ENCODE results near the gene CDC14B. TPM values are rescaled to one million over a fixed set of nuclear protein-coding genes. Genes with fewer than 3 reads are reported as not detected.

Gene CDC14B
- total RNA-seq, 1 donor from 2014 or later: 38.1 TPM

DNA sequence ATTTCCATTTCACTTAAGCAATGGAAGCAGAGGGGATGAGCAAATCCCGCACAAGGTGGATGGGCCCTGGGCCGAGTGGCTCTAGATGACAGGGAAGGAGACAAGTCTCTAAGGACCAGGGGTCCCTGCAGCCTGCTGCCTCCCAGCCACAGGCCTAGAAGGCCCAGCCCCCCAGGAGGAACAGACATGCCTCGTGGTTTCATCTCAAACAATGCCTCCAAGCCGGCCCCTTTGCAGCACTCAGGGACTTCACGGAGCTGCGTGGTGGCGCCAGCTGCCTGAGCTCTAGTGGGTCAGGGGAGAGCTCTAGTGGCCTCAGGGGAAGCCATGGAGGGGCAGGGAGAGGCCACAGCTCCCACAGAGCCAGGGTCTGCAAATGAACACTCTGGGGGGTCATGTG is 120.8 kb downstream of the CDC14B start:
- H4K20me1 ChIP-seq (ENCODE audit: low read depth): no peaks in the 10 kb centered on the region
- H3K79me2 ChIP-seq (ENCODE audit: low read depth): no peaks in the 10 kb centered on the region
- no peaks in the 10 kb centered on the region for H3K9me3 Mint-ChIP-seq
- DNase-seq (ENCODE audit: low spot score): peak; percentile 18
- H3K4me1 ChIP-seq: peaks cover 7% of the 10 kb centered on the region
- peaks cover 2% of the 10 kb centered on the region for H3K27me3 Mint-ChIP-seq (ENCODE audit: insufficient read depth, low read depth)
- no peaks in the 10 kb centered on the region for H3K36me3 ChIP-seq
- no peak overlapping the region for H2AFZ ChIP-seq (replicated peaks)
- no peak overlapping the region for H3K4me2 ChIP-seq
- H3K27me3 ChIP-seq: no peaks in the 10 kb centered on the region
- H3K9me3 ChIP-seq (ENCODE audit: low read depth): no peaks in the 10 kb centered on the region
- peaks cover 4% of the 10 kb centered on the region for H3K36me3 Mint-ChIP-seq
- no peak overlapping the region for H3K4me3 Mint-ChIP-seq
- H3F3A ChIP-seq (ENCODE audit: low read depth): no peaks in the 10 kb centered on the region
- TF ChIP-seq, protein P1, sequence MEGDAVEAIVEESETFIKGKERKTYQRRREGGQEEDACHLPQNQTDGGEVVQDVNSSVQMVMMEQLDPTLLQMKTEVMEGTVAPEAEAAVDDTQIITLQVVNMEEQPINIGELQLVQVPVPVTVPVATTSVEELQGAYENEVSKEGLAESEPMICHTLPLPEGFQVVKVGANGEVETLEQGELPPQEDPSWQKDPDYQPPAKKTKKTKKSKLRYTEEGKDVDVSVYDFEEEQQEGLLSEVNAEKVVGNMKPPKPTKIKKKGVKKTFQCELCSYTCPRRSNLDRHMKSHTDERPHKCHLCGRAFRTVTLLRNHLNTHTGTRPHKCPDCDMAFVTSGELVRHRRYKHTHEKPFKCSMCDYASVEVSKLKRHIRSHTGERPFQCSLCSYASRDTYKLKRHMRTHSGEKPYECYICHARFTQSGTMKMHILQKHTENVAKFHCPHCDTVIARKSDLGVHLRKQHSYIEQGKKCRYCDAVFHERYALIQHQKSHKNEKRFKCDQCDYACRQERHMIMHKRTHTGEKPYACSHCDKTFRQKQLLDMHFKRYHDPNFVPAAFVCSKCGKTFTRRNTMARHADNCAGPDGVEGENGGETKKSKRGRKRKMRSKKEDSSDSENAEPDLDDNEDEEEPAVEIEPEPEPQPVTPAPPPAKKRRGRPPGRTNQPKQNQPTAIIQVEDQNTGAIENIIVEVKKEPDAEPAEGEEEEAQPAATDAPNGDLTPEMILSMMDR (IDR thresholded peaks at IDR 0.05): no peak
- no peak for TF ChIP-seq EZH2 (IDR thresholded peaks at IDR 0.05)
- no peak for TF ChIP-seq EZH2phosphoT487 (IDR thresholded peaks at IDR 0.05)
- no peak overlapping the region for H3K27ac Mint-ChIP-seq
- peaks cover 9% of the 10 kb centered on the region for H3K4me1 Mint-ChIP-seq
- H3K9ac ChIP-seq: no peak overlapping the region
- H3K4me3 ChIP-seq: no peak overlapping the region
- no peak overlapping the region for H3K27ac ChIP-seq

DNA sequence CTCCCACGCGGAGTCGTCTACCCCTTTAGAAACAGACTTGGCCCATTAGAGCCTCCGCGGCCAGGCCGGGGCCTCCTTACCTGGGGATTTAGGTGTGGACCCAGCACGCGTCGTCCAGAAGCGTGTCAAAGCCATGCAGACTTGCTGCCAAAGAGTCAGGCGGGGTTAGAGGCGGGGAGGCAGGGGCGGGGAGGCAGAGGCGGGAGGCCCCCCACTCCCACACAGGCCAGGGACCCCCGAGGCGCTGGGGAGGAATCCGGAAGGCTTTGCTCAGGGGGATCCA is 122.6 kb downstream of the CDC14B start:
- Histone ChIP-seq H3K9me3 (ENCODE audit: low read depth) (no peaks in the 10 kb centered on the region), H3K4me3 (no peak overlapping the region), H3K9ac (no peak overlapping the region), H3K27me3 (no peaks in the 10 kb centered on the region), H3K79me2 (ENCODE audit: low read depth) (no peaks in the 10 kb centered on the region), H3K36me3 (no peaks in the 10 kb centered on the region), H2AFZ (replicated peaks) (no peak overlapping the region), H4K20me1 (ENCODE audit: low read depth) (no peaks in the 10 kb centered on the region), H3K4me2 (no peak overlapping the region), H3K4me1 (peaks cover 12% of the 10 kb centered on the region), H3F3A (ENCODE audit: low read depth) (no peaks in the 10 kb centered on the region), H3K27ac (no peak overlapping the region)
- Mint-ChIP-seq H3K36me3 (peaks cover 2% of the 10 kb centered on the region), H3K9me3 (no peaks in the 10 kb centered on the region), H3K4me3 (no peak overlapping the region), H3K27ac (no peak overlapping the region), H3K4me1 (peaks cover 9% of the 10 kb centered on the region), H3K27me3 (ENCODE audit: insufficient read depth, low read depth) (peaks cover 3% of the 10 kb centered on the region)
- no peak for DNase-seq (ENCODE audit: low spot score)
- TF ChIP-seq EZH2 (IDR thresholded peaks at IDR 0.05): no peak
- no peak for TF ChIP-seq EZH2phosphoT487 (IDR thresholded peaks at IDR 0.05)
- TF ChIP-seq, protein P1 (IDR thresholded peaks at IDR 0.05): no peak

DNA sequence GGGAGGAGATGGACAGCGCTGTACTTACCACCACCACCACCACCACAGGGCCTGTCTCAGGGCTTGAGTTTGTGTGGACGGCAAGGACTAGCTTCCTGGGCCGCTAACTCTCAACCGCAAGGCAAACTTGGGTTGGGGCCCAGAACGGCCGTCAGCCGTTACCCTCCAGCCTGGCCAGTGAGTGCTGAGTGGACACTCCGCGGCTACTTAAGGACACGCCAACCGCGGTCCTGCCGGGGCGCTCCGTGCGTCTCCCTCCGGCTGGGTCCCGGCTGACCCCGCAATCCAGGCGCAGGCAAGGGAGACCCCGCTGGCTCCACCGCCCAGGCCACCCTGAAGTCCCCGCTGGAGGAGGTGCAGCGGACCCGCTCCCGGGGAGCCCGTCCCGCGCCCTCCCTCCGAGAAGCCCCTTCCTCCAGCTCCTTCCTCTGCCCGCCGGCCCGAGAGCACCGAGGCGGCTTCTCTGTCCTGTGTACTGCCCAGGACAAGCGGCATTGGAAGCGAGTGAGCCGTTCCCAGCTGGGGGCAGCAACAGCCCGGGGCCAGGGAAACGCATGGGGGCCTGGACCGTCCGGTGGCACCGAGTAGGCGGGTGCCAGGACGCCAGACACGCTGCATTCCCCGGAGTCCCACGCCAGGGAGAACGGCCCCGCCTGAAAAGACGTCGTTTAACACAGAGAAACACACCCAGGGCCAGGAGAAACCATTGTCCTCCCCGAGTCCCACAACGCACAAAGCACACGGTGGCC is 123.1 kb downstream of the CDC14B start:
- Histone ChIP-seq H2AFZ (replicated peaks) (no peak overlapping the region), H3K4me1 (peaks cover 12% of the 10 kb centered on the region)
- peaks cover 11% of the 10 kb centered on the region for H3K4me1 Mint-ChIP-seq

More for the DNA sequence above, 123.1 kb downstream of the CDC14B start:
- Histone ChIP-seq H4K20me1 (ENCODE audit: low read depth) (no peaks in the 10 kb centered on the region), H3K9me3 (ENCODE audit: low read depth) (no peaks in the 10 kb centered on the region), H3K27ac (no peak overlapping the region), H3K79me2 (ENCODE audit: low read depth) (no peaks in the 10 kb centered on the region), H3K27me3 (no peaks in the 10 kb centered on the region), H3K9ac (no peak overlapping the region), H3K4me2 (no peak overlapping the region), H3K36me3 (no peaks in the 10 kb centered on the region), H3F3A (ENCODE audit: low read depth) (no peaks in the 10 kb centered on the region), H3K4me3 (no peak overlapping the region)
- TF ChIP-seq EZH2 (IDR thresholded peaks at IDR 0.05) (no peak), EZH2phosphoT487 (IDR thresholded peaks at IDR 0.05) (no peak)
- TF ChIP-seq, protein P1 (IDR thresholded peaks at IDR 0.05): no peak
- no peak for DNase-seq (ENCODE audit: low spot score)
- H3K9me3 Mint-ChIP-seq: no peaks in the 10 kb centered on the region
- peaks cover 3% of the 10 kb centered on the region for H3K27me3 Mint-ChIP-seq (ENCODE audit: insufficient read depth, low read depth)
- peaks cover 4% of the 10 kb centered on the region for H3K36me3 Mint-ChIP-seq
- no peak overlapping the region for H3K27ac Mint-ChIP-seq
- no peak overlapping the region for H3K4me3 Mint-ChIP-seq
